Activated naive CD8-positive, alpha-beta T cell (primary cell): ENCODE results near the gene C16orf74.

Experiments used
- H3K27ac Mint-ChIP-seq: one replicate; pipeline ENCODE4 v1.8.0; 2021; ENCODE audit warnings: mixed read lengths
- H3K27me3 Mint-ChIP-seq: one replicate; pipeline ENCODE4 v1.8.0; 2021; ENCODE audit warnings: mixed read lengths
- H3K36me3 Mint-ChIP-seq: one replicate; pipeline ENCODE4 v1.8.0; 2021; ENCODE audit warnings: mixed read lengths
- H3K4me1 Mint-ChIP-seq: one replicate; pipeline ENCODE4 v1.8.0; 2021; ENCODE audit warnings: low read depth, mixed read lengths
- H3K4me3 Mint-ChIP-seq: one replicate; pipeline ENCODE4 v1.8.0; 2021; ENCODE audit warnings: mild to moderate bottlenecking, mixed read lengths
- H3K9me3 Mint-ChIP-seq: one replicate; pipeline ENCODE4 v1.8.0; 2021; ENCODE audit warnings: low read depth, mixed read lengths

Gene C16orf74

GRCh38 chr16:85782451-85782850 lies 31.6 kb upstream of the C16orf74 start:
- no peaks in the 10 kb centered on the region for H3K27me3 Mint-ChIP-seq
- H3K9me3 Mint-ChIP-seq, result no peaks in the 10 kb centered on the region
- no peak overlapping the region for H3K4me3 Mint-ChIP-seq
- H3K36me3 Mint-ChIP-seq, result peaks cover 3% of the 10 kb centered on the region
- H3K4me1 Mint-ChIP-seq, result peaks cover 8% of the 10 kb centered on the region
- no peak overlapping the region for H3K27ac Mint-ChIP-seq

DNA sequence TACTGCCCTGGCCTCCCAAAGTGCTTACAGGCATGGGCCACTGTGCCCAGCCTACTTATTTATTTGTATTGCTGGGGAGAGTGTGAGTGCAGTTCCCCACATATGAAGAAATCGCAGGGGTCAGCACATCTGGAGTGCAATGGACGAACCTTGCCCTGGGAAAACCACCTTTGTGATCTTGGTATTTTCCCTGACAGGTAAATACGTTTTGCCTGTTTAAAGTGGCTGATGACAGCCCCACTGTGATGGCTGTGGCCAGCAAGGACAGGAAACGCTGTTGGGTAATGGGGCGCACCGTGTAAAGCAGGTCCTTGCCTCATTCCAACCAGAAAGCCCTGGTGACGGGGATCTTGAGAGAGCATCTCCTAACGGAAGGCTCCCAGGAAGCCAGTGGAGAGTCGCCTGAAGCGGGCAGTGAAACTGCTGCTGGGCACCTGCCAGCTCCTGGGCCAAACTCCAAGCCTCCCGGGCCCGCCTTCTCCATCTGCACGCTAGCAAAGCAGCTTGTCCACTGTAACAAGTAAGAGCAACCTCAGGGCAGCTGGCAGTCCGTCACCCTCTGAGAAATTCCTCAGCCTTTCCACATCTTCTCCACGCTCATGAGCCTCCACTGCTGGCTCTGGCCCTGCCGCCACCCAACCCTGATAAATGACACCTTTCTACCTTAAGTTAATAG lies 30.9 kb upstream of the C16orf74 start:
- Mint-ChIP-seq H3K4me1 (peaks cover 8% of the 10 kb centered on the region), H3K27me3 (no peaks in the 10 kb centered on the region), H3K27ac (no peak overlapping the region), H3K9me3 (no peaks in the 10 kb centered on the region), H3K36me3 (peaks cover 3% of the 10 kb centered on the region), H3K4me3 (no peak overlapping the region)

DNA sequence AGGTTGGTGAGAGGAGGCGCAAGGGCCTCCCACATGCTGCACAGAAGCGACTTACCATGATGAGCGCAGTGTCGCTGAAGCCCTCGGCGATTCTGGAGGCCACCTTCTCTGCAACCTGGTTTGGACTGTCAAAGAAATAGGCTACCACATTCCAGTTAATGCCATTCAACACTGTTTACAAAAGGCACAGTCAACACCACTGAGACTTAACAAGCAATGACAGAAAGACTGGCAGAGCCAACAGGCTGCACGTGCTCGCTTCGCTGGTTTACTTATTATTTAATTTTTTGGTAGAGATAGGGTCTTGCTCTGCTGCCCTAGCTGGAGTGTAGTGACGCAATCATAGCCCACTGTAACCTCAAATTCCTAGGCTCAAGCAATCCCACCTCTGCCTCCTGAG lies 30.3 kb upstream of the C16orf74 start:
- peaks cover 8% of the 10 kb centered on the region for H3K4me1 Mint-ChIP-seq
- no peak overlapping the region for H3K4me3 Mint-ChIP-seq
- H3K36me3 Mint-ChIP-seq, result peaks cover 3% of the 10 kb centered on the region
- H3K9me3 Mint-ChIP-seq, result no peaks in the 10 kb centered on the region
- H3K27ac Mint-ChIP-seq, result no peak overlapping the region
- no peaks in the 10 kb centered on the region for H3K27me3 Mint-ChIP-seq

- Mint-ChIP-seq H3K4me3 (no peak overlapping the region), H3K4me1 (peaks cover 1% of the 10 kb centered on the region), H3K27me3 (no peaks in the 10 kb centered on the region), H3K27ac (no peak overlapping the region), H3K36me3 (peaks cover 3% of the 10 kb centered on the region), H3K9me3 (no peaks in the 10 kb centered on the region)
These were observed 29.4 kb upstream of the C16orf74 start for GRCh38 chr16:85780281-85780680.

DNA sequence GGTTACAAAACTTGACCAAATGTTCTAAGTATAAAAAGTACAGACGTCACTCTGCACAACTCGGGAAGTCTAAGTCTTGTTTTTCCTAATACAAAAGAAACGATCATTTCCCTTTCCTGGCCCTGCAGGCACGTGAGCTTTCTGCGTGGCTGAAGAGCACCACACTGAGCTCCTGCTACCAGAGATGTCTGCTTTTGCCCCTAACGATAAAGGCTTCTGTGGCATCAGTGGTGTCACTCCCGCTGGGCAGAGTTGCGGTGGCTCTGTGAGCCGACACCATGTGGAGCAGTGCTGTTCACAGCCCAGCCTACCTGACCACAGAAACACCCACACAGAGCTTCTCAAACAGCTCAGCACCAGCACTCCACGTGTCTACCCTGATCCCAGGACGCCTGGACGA lies 28.0 kb upstream of the C16orf74 start:
- Mint-ChIP-seq H3K27ac (no peak overlapping the region), H3K4me1 (peaks cover 1% of the 10 kb centered on the region), H3K27me3 (no peaks in the 10 kb centered on the region), H3K36me3 (peaks cover 3% of the 10 kb centered on the region), H3K4me3 (no peak overlapping the region), H3K9me3 (no peaks in the 10 kb centered on the region)

DNA sequence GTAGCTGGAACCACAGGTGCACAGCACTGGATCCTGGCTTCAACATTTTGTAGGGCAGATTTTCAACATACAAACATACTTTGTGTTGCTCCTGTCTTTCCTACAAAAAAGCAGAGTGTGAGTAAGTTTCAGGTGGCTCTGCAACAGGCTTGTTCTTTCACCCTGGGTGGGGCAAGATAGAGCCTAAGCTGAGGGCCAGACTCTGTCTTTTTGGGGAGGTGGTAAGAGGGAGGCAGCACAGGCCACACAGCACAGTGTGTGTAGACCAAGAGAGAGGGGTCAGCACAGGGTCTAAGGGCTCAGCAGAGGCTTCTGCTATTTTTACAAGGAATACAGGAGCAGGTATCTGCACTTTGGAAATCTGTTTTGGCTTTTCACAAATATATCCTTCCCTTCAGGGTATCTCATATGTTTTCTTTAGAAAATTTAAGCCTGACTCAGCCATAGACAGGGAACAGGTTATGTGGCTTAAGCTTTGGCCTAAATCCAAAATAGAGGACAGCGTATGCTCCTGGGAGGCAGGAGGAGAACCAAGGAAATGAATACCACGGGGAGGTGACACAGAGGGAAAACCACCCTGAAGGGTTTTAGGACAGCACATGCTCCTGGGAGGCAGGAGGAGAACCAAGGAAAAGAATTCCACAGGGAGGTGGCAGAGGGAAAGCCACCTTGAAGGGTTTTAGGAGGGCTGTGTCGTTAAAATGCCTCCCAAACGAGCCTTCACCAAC lies 26.9 kb upstream of the C16orf74 start:
- no peak overlapping the region for H3K27ac Mint-ChIP-seq
- H3K4me3 Mint-ChIP-seq, result no peak overlapping the region
- H3K9me3 Mint-ChIP-seq, result no peaks in the 10 kb centered on the region
- H3K27me3 Mint-ChIP-seq, result no peaks in the 10 kb centered on the region
- no peaks in the 10 kb centered on the region for H3K4me1 Mint-ChIP-seq
- H3K36me3 Mint-ChIP-seq, result no peaks in the 10 kb centered on the region

DNA sequence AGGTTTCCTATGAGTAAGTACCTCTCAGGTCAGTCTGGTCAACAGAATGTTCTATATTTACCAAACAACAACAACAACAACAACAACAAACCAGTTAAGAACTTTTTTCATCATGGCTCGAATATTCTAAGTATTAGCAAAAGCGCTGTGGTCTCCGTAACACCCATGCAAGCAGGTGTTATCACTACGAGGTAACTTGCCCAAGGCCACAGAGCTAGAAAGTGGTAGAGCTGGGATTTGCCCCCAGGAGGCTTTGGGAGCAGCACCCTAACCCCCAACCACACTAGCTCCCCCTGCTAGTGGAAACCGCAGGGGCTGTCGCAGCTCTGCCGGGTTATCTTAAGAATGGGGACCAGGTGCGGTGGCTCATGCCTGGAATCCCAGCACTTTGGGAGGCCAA lies 23.9 kb upstream of the C16orf74 start:
- H3K27me3 Mint-ChIP-seq, result no peaks in the 10 kb centered on the region
- no peaks in the 10 kb centered on the region for H3K9me3 Mint-ChIP-seq
- H3K4me1 Mint-ChIP-seq, result no peaks in the 10 kb centered on the region
- H3K27ac Mint-ChIP-seq, result no peak overlapping the region
- no peak overlapping the region for H3K4me3 Mint-ChIP-seq
- H3K36me3 Mint-ChIP-seq, result no peaks in the 10 kb centered on the region

DNA sequence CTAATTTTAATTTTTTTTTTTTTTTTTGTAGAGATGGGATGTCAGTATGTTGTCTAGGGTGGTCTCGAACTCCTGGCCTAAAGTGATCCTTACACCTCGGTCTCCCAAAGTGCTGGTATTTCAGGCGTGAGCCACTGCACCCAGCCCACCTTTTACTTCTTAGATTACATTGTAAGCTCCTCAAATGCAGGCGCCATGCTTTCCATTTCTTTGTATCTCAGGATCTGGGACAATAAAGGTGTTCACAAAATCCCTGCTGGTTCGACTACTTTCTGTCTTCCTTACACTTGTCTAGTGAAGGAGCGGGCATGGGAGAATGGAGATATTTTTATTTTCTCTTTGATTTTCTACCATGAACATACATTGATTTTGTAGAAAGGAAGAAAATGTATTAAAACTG lies 23.2 kb upstream of the C16orf74 start:
- Mint-ChIP-seq H3K4me1 (no peaks in the 10 kb centered on the region), H3K27ac (no peak overlapping the region), H3K27me3 (no peaks in the 10 kb centered on the region), H3K4me3 (no peak overlapping the region), H3K36me3 (no peaks in the 10 kb centered on the region), H3K9me3 (no peaks in the 10 kb centered on the region)

- Mint-ChIP-seq H3K27ac (no peak overlapping the region), H3K27me3 (no peaks in the 10 kb centered on the region), H3K36me3 (no peaks in the 10 kb centered on the region)
These were observed 22.1 kb upstream of the C16orf74 start for GRCh38 chr16:85773044-85773443.

DNA sequence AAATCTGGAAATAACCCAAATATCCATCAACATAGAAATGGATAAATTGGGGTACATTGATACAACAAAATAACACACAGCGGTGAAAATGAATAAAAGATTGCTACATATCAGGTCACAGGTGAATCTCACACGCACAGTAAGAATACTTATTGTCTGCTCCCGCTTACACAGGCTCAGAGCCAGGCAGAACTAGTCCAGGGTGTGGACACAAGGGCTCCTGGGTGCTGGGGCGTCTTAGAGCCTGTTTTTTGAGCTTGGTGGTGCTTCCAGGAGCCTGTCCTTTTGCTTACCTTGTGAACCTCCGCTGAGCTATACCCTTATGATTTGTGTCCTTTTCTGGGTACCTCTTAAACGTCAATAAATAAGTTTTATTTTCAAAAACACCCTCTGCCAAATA lies 19.8 kb upstream of the C16orf74 start:
- no peaks in the 10 kb centered on the region for H3K4me1 Mint-ChIP-seq
- no peaks in the 10 kb centered on the region for H3K36me3 Mint-ChIP-seq

More at GRCh38 chr16:85773044-85773443, 22.1 kb upstream of the C16orf74 start:
- no peak overlapping the region for H3K4me3 Mint-ChIP-seq
- H3K9me3 Mint-ChIP-seq, result no peaks in the 10 kb centered on the region
- no peaks in the 10 kb centered on the region for H3K4me1 Mint-ChIP-seq

DNA sequence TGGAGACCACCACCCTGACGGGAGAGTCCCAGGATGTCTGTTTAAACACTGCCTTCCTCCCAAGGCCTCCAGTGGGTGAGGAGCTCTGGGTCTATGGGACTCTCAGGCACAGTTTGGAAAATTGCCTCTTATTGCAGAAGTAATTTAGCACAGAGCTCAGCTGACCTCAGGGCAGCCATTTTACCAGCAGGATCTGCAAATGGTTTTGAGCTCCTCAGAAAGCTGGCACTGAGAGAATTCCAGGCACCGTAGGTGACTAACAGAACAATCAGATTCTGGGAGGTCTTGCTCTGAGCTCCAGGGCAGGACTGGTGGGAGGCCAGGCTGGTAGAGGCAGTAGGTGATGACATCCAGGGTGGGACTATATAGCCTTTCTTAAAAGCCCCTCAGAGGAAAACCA lies 17.3 kb upstream of the C16orf74 start:
- no peaks in the 10 kb centered on the region for H3K36me3 Mint-ChIP-seq
- no peaks in the 10 kb centered on the region for H3K27me3 Mint-ChIP-seq
- H3K4me3 Mint-ChIP-seq, result no peak overlapping the region
- H3K9me3 Mint-ChIP-seq, result no peaks in the 10 kb centered on the region
- no peak overlapping the region for H3K27ac Mint-ChIP-seq
- no peaks in the 10 kb centered on the region for H3K4me1 Mint-ChIP-seq

More for the DNA sequence above, 19.8 kb upstream of the C16orf74 start:
- no peak overlapping the region for H3K27ac Mint-ChIP-seq
- H3K4me3 Mint-ChIP-seq, result no peak overlapping the region
- H3K9me3 Mint-ChIP-seq, result no peaks in the 10 kb centered on the region
- no peaks in the 10 kb centered on the region for H3K27me3 Mint-ChIP-seq

GRCh38 chr16:85767531-85767930 lies 16.6 kb upstream of the C16orf74 start:
- Mint-ChIP-seq H3K27me3 (no peaks in the 10 kb centered on the region), H3K4me3 (no peak overlapping the region), H3K4me1 (no peaks in the 10 kb centered on the region), H3K9me3 (no peaks in the 10 kb centered on the region), H3K36me3 (no peaks in the 10 kb centered on the region), H3K27ac (no peak overlapping the region)

DNA sequence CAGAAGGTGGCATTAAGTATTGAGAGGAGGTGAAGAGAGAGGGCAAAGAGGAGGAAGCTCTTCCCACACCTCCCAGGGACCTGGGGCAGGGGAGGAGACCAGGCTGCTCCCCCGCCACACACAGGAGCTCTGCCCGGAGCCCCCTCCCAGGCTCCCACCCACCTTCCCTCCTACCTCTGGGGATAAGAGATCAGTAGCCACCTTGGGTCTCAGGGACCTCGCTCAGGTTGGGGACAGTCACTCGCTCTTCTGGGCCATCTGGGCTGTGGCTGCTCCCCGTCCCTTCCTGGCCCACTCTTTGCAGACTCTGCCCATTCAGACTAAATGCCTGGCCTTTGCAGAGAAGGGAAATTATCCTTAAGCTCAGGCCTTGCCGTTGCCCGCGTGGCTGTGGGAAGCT lies 14.9 kb upstream of the C16orf74 start:
- H3K9me3 Mint-ChIP-seq, result no peaks in the 10 kb centered on the region
- no peaks in the 10 kb centered on the region for H3K36me3 Mint-ChIP-seq
- no peak overlapping the region for H3K27ac Mint-ChIP-seq
- H3K27me3 Mint-ChIP-seq, result no peaks in the 10 kb centered on the region
- H3K4me3 Mint-ChIP-seq, result no peak overlapping the region
- no peaks in the 10 kb centered on the region for H3K4me1 Mint-ChIP-seq

DNA sequence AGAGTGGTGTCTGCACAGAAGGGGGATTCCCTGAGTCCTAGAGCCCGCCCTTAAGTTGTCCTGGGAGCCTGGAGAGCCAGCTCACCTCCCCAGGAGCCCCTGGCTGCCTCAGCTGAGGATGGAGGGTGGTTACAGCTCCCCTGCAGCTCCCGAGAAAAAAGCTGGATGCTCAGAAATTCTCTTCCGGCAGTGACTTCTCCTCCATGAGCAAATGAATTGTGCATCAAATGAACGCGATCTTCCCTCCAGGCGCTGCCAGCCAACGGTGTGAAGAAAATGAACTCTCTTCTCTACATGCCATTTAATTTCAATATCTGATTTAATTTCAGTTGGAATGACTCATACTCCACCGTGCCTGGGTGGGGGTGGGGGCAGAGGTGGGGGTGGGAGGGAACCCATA lies 14.3 kb upstream of the C16orf74 start:
- no peaks in the 10 kb centered on the region for H3K27me3 Mint-ChIP-seq
- H3K4me3 Mint-ChIP-seq, result no peak overlapping the region
- no peak overlapping the region for H3K27ac Mint-ChIP-seq
- H3K4me1 Mint-ChIP-seq, result no peaks in the 10 kb centered on the region
- no peaks in the 10 kb centered on the region for H3K9me3 Mint-ChIP-seq
- H3K36me3 Mint-ChIP-seq, result no peaks in the 10 kb centered on the region

DNA sequence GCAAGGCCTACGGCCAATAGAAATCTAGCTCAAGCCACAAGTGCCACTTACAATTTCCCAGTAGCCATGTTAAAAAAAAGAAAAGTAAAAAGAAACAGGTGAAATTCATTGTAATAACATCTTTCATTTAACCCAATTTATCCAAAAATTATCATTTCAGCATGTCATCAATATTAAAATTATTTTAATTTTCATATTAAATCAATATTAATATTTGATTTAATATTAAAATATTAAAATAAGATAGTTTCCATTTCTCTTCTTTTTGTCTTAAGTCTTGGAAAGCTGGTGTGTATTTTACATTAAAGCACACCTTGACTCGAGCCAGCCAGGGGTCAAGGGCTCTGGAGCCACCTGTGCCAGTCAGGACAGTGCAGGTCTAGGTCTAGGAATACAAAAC lies 12.7 kb upstream of the C16orf74 start:
- no peak overlapping the region for H3K27ac Mint-ChIP-seq

DNA sequence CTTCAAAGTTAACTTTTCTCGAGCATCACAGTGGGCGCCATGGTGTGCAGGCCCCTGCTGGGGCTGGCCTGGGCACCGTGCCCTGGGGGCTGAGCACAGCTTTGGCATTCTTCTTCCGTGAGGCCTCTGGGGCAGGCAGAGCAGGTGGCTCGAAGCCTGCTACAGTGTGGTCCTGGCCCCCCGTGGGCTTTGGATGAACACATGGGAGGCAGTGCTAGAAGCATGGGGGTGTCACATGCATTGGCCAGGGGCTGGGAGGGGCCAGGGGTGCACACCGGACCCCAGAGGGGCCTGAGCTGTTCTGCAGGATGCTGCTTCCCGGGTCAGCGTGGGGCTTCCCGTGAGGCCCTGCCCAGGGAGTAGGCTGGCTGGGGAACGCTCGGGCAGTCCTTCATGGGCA lies 12.1 kb upstream of the C16orf74 start:
- H3K9me3 Mint-ChIP-seq, result no peaks in the 10 kb centered on the region
- H3K4me1 Mint-ChIP-seq, result peaks cover 11% of the 10 kb centered on the region
- H3K36me3 Mint-ChIP-seq, result no peaks in the 10 kb centered on the region
- H3K27ac Mint-ChIP-seq, result no peak overlapping the region
- H3K4me3 Mint-ChIP-seq, result no peak overlapping the region
- peaks cover 5% of the 10 kb centered on the region for H3K27me3 Mint-ChIP-seq

More for the DNA sequence above, 12.7 kb upstream of the C16orf74 start:
- H3K36me3 Mint-ChIP-seq, result no peaks in the 10 kb centered on the region
- H3K27me3 Mint-ChIP-seq, result peaks cover 5% of the 10 kb centered on the region
- peaks cover 8% of the 10 kb centered on the region for H3K4me1 Mint-ChIP-seq
- no peaks in the 10 kb centered on the region for H3K9me3 Mint-ChIP-seq
- no peak overlapping the region for H3K4me3 Mint-ChIP-seq
